Measurements from ENCODE around the gene SYCE3.

Gene SYCE3

GRCh38 chr22:50576070-50576469, 13.4 kb upstream of the SYCE3 start:
- no peak for DNase-seq (ENCODE audit: low read depth)

GRCh38 chr22:50575426-50575941, 12.8 kb upstream of the SYCE3 start:
- DNase-seq (ENCODE audit: low read depth): no peak

- DNase-seq (ENCODE audit: low read depth): no peak
These were observed 11.7 kb upstream of the SYCE3 start for GRCh38 chr22:50574383-50574755.

GRCh38 chr22:50573491-50574382, 11.0 kb upstream of the SYCE3 start:
- no peak for DNase-seq (ENCODE audit: low read depth)

- no peak for DNase-seq (ENCODE audit: low read depth)
These were observed 10.2 kb upstream of the SYCE3 start for GRCh38 chr22:50572965-50573364.

GRCh38 chr22:50571264-50572175, 8.8 kb upstream of the SYCE3 start:
- no peak for DNase-seq (ENCODE audit: low read depth)

GRCh38 chr22:50570861-50571260, 8.1 kb upstream of the SYCE3 start:
- no peak for DNase-seq (ENCODE audit: low read depth)

- no peak for DNase-seq (ENCODE audit: low read depth)
These were observed 7.3 kb upstream of the SYCE3 start for GRCh38 chr22:50569896-50570535.

GRCh38 chr22:50569041-50569459, 6.3 kb upstream of the SYCE3 start:
- no peak for DNase-seq (ENCODE audit: low read depth)

- no peak for DNase-seq (ENCODE audit: low read depth)
These were observed 5.9 kb upstream of the SYCE3 start for GRCh38 chr22:50568626-50569025.

GRCh38 chr22:50567721-50568252, 5.1 kb upstream of the SYCE3 start:
- DNase-seq (ENCODE audit: low read depth): no peak

GRCh38 chr22:50564289-50564688, 1.6 kb upstream of the SYCE3 start:
- DNase-seq (ENCODE audit: low read depth): no peak

GRCh38 chr22:50563413-50564160, 868 bp upstream of the SYCE3 start:
- DNase-seq (ENCODE audit: low read depth): no peak

GRCh38 chr22:50561401-50562358, 1.0 kb downstream of the SYCE3 start:
- DNase-seq (ENCODE audit: low read depth): no peak

- no peak for DNase-seq (ENCODE audit: low read depth)
These were observed 2.7 kb downstream of the SYCE3 start for GRCh38 chr22:50560034-50560433.

GRCh38 chr22:50556703-50557102, 6.0 kb downstream of the SYCE3 start:
- DNase-seq (ENCODE audit: low read depth): no peak

GRCh38 chr22:50553310-50553709, 9.4 kb downstream of the SYCE3 start:
- no peak for DNase-seq (ENCODE audit: low read depth)

GRCh38 chr22:50551160-50551752, 11.5 kb downstream of the SYCE3 start:
- DNase-seq (ENCODE audit: low read depth): no peak

- DNase-seq (ENCODE audit: low read depth): no peak
These were observed 12.3 kb downstream of the SYCE3 start for GRCh38 chr22:50550395-50550794.
